ENCODE data around the gene PHYHD1. TPM values are rescaled to one million over a fixed set of nuclear protein-coding genes. Genes with fewer than 3 reads are reported as not detected.

PHYHD1 gene
- total RNA-seq = 0.30 and 1.8 TPM in 2 replicates
- polyA plus RNA-seq = 1.1 and 1.8 TPM in 2 replicates
- polyA plus RNA-seq (2011; cell fraction: cytosol; rRNA removed) = 0.77 and 1.2 TPM in 2 replicates
- 2.7 and 3.0 TPM in 2 replicates for polyA plus RNA-seq (2011; cell fraction: nucleus; rRNA removed)
- polyA plus RNA-seq (2012) = not detected in 2 replicates
- polyA minus RNA-seq = 0.28 and 1.3 TPM in 2 replicates
- polyA minus RNA-seq (2011; cell fraction: cytosol; rRNA and poly(A)+ RNA removed) = not detected
- polyA minus RNA-seq (2011; cell fraction: nucleus; rRNA and poly(A)+ RNA removed) = 1.6 and 1.7 TPM in 2 replicates
- percentile 26 among the genes with signal in this experiment for Bru-seq, nascent RNA
- percentile 46 among the genes with signal in this experiment for BruChase-seq, experiment 1, labeled RNA remaining after a 6-hour chase
- percentile 27 among the genes with signal in this experiment for BruChase-seq, experiment 2, labeled RNA remaining after a 2-hour chase
- long read RNA-seq, partial matches to known transcripts = 1 of 2 reads
- long read RNA-seq, other reads (novel, unspliced or antisense) = 1 of 2 reads

DNA sequence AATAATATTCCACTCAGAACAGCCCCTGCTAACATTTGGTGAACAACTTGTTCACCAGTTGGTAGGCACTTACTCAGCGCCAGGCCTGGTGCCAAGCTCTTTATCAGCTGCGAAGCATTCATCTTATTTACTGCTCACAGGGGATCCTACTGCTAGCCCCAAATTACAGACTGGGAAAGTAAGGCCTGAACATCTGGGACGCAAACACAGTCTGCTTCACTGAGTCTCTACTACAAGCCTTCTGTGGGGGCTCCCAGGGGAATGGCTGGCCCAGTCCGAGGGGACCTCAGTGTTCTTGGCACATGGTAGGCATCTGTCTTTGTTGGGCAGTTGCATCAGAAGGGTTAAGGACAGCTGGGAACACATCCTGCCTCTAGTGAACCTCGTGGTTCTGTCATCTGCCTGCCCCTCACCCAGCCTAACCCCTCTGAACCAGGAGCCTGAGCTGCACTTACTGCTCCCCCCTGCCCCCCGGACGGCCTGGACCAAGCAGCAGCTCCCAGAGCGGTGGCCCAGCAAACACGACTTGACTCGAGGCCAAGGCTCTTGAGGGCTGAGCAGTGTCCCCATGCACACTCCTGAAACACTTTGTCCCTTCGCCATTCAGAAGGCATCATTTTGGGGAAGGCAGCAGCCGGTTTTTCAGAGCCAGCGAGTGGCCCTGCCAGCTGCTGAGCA lies at the start of gene PHYHD1:
Gene PHYHD1 (plus strand): TSS at position 602 of the 678 bp plus-strand sequence. CDS start 1,342 bp downstream, outside the sequence.
- Histone ChIP-seq H3K4me3 (replicated peaks in 1 of 3; ENCODE audit: insufficient read depth in 1 of 3, low read depth in 1 of 3, low read length in 3 of 3) (no peak within 1 kb of the TSS), H3K9ac (replicated peaks; ENCODE audit: extremely low read depth, insufficient read depth, low read length) (no peak within 1 kb of the TSS), H3K27ac (ENCODE audit: insufficient read depth, low read depth, low read length) (no peak within 1 kb of the TSS), H3K4me1 (ENCODE audit: control insufficient read depth, extremely low read depth, insufficient read depth, low read length) (peaks cover 38% of the 10 kb centered on the region), H4K20me1 (replicated peaks; ENCODE audit: control insufficient read depth, extremely low read depth, insufficient read depth, low read length) (no peaks in the 10 kb centered on the region), H3K79me2 (ENCODE audit: control insufficient read depth, insufficient read depth, low read length) (peaks cover 8% of the 10 kb centered on the region), H3K36me3 (ENCODE audit: control insufficient read depth in 2 of 2, extremely low read depth in 1 of 2, insufficient read depth in 2 of 2, low read length in 2 of 2) (peaks cover 15 to 18% of the 10 kb centered on the region in 2 experiments), H2AFZ (ENCODE audit: low read depth, low read length) (no peak within 1 kb of the TSS), H3K4me2 (ENCODE audit: insufficient read depth, low read length) (no peak within 1 kb of the TSS), H3K9me1 (replicated peaks; ENCODE audit: control insufficient read depth, extremely low read depth, insufficient read depth, low read length) (no peaks in the 10 kb centered on the region), H3K27me3 (ENCODE audit: control insufficient read depth in 2 of 2, insufficient read depth in 2 of 2, low read length in 2 of 2) (no peaks in the 10 kb centered on the region), H3K9me3 (replicated peaks; ENCODE audit: control insufficient read depth, insufficient read depth, low read length) (no peaks in the 10 kb centered on the region)
- dilution Hi-C loops (cut with MboI; ENCODE audit: extremely low pct_ligation_motif_present, low sequenced_read_pairs) (no loop called here), intact Hi-C loops (cut with micrococcal nuclease) (no loop called here)
- FAIRE-seq = no peak
- no peak for DNase-seq (ENCODE audit: low read depth, low spot score)
- ChIA-PET CTCF (interaction anchor here (0.9 to 2.8 kb wide), 4 partner anchors 8 to 57 kb away, joined by 3 to 8 read pairs (median 5); no protein-coding TSS in a partner anchor), POLR2A (no interaction called here)
- no TSS peak for BruUV-seq (replicated peaks)
- TF ChIP-seq, protein P1, sequence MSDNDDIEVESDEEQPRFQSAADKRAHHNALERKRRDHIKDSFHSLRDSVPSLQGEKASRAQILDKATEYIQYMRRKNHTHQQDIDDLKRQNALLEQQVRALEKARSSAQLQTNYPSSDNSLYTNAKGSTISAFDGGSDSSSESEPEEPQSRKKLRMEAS (IDR thresholded peaks at IDR 0.05; ENCODE audit: insufficient read depth, insufficient read length) = no peak
- TF ChIP-seq POLR2A (IDR thresholded peaks at IDR 0.05; ENCODE audit: low read depth, low read length) = peak; percentile 14
- TF ChIP-seq POLR2AphosphoS5 (IDR thresholded peaks at IDR 0.05; ENCODE audit: insufficient read depth, low read depth, low read length) = peak; percentile 63

DNA sequence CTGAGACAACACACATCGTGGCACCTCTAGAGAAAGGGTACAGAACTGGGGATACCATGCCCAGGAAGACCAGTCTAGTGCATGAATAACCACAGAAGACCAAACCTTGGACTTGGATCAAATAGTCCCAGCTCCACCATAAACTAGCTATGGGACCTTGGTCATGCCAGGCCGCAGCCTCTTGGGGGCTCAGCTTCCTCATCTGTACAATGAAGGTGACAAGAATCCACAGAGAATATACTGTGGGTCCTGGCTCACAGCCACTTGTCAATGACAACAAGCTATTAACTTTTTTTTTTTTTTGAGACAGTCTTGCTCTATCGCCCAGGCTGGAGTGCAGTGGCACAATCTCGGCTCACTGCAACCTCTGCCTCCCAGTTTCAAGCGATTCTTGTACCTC lies 42.9 kb upstream of the PHYHD1 start:
- CTCF ChIA-PET = interaction anchor here (1.0 to 4.8 kb wide), 6 partner anchors 10 to 51 kb away, joined by 3 to 28 read pairs (median 6); partner anchors contain the start of gene PHYHD1
- H3K9me3 ChIP-seq (replicated peaks; ENCODE audit: control insufficient read depth, insufficient read depth, low read length) = no peaks in the 10 kb centered on the region
- H3K79me2 ChIP-seq (ENCODE audit: control insufficient read depth, insufficient read depth, low read length) = peaks cover 35% of the 10 kb centered on the region
- H3K4me1 ChIP-seq (ENCODE audit: control insufficient read depth, extremely low read depth, insufficient read depth, low read length) = peaks cover 8% of the 10 kb centered on the region
- intact Hi-C loops (cut with micrococcal nuclease) = no loop called here
- no peak overlapping the region for H3K9ac ChIP-seq (replicated peaks; ENCODE audit: extremely low read depth, insufficient read depth, low read length)
- no peak overlapping the region for H3K4me2 ChIP-seq (ENCODE audit: insufficient read depth, low read length)
- FAIRE-seq (no peak), DNase-seq (ENCODE audit: low read depth, low spot score) (no peak)
- no peak overlapping the region for H2AFZ ChIP-seq (ENCODE audit: low read depth, low read length)
- POLR2A ChIA-PET = interaction anchor here (0.6 to 1.1 kb wide), 4 partner anchors 9 to 717 kb away, joined by 3 to 6 read pairs (median 4); no protein-coding TSS in a partner anchor
- dilution Hi-C loops (cut with MboI; ENCODE audit: extremely low pct_ligation_motif_present, low sequenced_read_pairs) = no loop called here
- no peaks in the 10 kb centered on the region for H3K36me3 ChIP-seq (ENCODE audit: control insufficient read depth in 2 of 2, extremely low read depth in 1 of 2, insufficient read depth in 2 of 2, low read length in 2 of 2)
- BruUV-seq (replicated peaks) = no TSS peak
- no peak overlapping the region for H3K4me3 ChIP-seq (replicated peaks in 1 of 3; ENCODE audit: insufficient read depth in 1 of 3, low read depth in 1 of 3, low read length in 3 of 3)
- H3K9me1 ChIP-seq (replicated peaks; ENCODE audit: control insufficient read depth, extremely low read depth, insufficient read depth, low read length) = no peaks in the 10 kb centered on the region
- no peaks in the 10 kb centered on the region for H3K27me3 ChIP-seq (ENCODE audit: control insufficient read depth in 2 of 2, insufficient read depth in 2 of 2, low read length in 2 of 2)
- H4K20me1 ChIP-seq (replicated peaks; ENCODE audit: control insufficient read depth, extremely low read depth, insufficient read depth, low read length) = no peaks in the 10 kb centered on the region
- H3K27ac ChIP-seq (ENCODE audit: insufficient read depth, low read depth, low read length) = no peak overlapping the region
- TF ChIP-seq GATA2 (IDR thresholded peaks at IDR 0.05; ENCODE audit: insufficient read depth, insufficient read length, low read depth, low read length) (no peak), EZH2 (IDR thresholded peaks at IDR 0.05; ENCODE audit: borderline replicate concordance, low read depth, low read length, severe bottlenecking) (no peak), FOS (IDR thresholded peaks at IDR 0.05; ENCODE audit: borderline replicate concordance, insufficient read depth, low read length) (no peak), JUN (IDR thresholded peaks at IDR 0.05; ENCODE audit: borderline replicate concordance, insufficient read depth, insufficient read length, low read depth) (no peak), POLR2A (IDR thresholded peaks at IDR 0.05; ENCODE audit: low read depth, low read length) (no peak), POLR2AphosphoS5 (IDR thresholded peaks at IDR 0.05; ENCODE audit: insufficient read depth, low read depth, low read length) (no peak), MYC (IDR thresholded peaks at IDR 0.05; ENCODE audit: low read depth, low read length) (no peak)
- TF ChIP-seq, protein P1 (IDR thresholded peaks at IDR 0.05; ENCODE audit: insufficient read depth, insufficient read length) = no peak
- TF ChIP-seq, protein P2, sequence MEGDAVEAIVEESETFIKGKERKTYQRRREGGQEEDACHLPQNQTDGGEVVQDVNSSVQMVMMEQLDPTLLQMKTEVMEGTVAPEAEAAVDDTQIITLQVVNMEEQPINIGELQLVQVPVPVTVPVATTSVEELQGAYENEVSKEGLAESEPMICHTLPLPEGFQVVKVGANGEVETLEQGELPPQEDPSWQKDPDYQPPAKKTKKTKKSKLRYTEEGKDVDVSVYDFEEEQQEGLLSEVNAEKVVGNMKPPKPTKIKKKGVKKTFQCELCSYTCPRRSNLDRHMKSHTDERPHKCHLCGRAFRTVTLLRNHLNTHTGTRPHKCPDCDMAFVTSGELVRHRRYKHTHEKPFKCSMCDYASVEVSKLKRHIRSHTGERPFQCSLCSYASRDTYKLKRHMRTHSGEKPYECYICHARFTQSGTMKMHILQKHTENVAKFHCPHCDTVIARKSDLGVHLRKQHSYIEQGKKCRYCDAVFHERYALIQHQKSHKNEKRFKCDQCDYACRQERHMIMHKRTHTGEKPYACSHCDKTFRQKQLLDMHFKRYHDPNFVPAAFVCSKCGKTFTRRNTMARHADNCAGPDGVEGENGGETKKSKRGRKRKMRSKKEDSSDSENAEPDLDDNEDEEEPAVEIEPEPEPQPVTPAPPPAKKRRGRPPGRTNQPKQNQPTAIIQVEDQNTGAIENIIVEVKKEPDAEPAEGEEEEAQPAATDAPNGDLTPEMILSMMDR (IDR thresholded peaks at IDR 0.05; ENCODE audit: extremely low read depth in 1 of 2, insufficient read depth in 1 of 2, low read depth in 1 of 2, low read length in 2 of 2) = no peak
